Activated CD4-positive, alpha-beta memory T cell treated with anti-CD3 and anti-CD28 coated beads, Interleukin-2, amount 10 ng/mL, durations not matched to agents 7 days and 5 days (primary cell): ENCODE data around the gene CNIH2. TPM values are rescaled to one million over a fixed set of nuclear protein-coding genes. Genes with fewer than 3 reads are reported as not detected.

Source experiments
- CTCF ChIA-PET: fragments of 350-600 bp; sonication (Branson Sonifier 250); formaldehyde crosslinking; loops from one replicate; lab custom pipeline; 2021; ENCODE audit warnings: antibody characterized with exemption, inconsistent platforms; lab: Charles Lee
- POLR2A ChIA-PET: fragments of 350-600 bp; sonication (Branson Sonifier 250); formaldehyde crosslinking; loops from one replicate; lab custom pipeline; 2021; ENCODE audit warnings: antibody characterized with exemption; lab: Charles Lee
- DNase-seq: peaks from one replicate; pipeline ENCODE4 v3.0.0-alpha.2; 2020
- H3K27ac Mint-ChIP-seq: one replicate; pipeline ENCODE4 v1.8.0; 2021; ENCODE audit warnings: mild to moderate bottlenecking, mixed read lengths
- H3K27me3 Mint-ChIP-seq: one replicate; pipeline ENCODE4 v1.8.0; 2021; ENCODE audit warnings: mixed read lengths
- H3K36me3 Mint-ChIP-seq: one replicate; pipeline ENCODE4 v1.8.0; 2021; ENCODE audit warnings: low read depth, mixed read lengths
- H3K4me1 Mint-ChIP-seq: one replicate; pipeline ENCODE4 v1.8.0; 2021; ENCODE audit warnings: mixed read lengths
- H3K4me3 Mint-ChIP-seq: one replicate; pipeline ENCODE4 v1.8.0; 2021; ENCODE audit warnings: mild to moderate bottlenecking, mixed read lengths
- H3K9me3 Mint-ChIP-seq: one replicate; pipeline ENCODE4 v1.8.0; 2021; ENCODE audit warnings: mixed read lengths
- total RNA-seq, 2 experiments: library from RNA; stranded (reverse); gene quantifications; one replicate each; pipeline ENCODE4 v1.2.3, GENCODE V29; 2021

The CNIH2 gene
- total RNA-seq: 1 to 10 TPM; 1.9 to 2.1 TPM

- ChIA-PET CTCF (no interaction called here), POLR2A (interaction anchor here (0.7 to 3.5 kb wide), 4 partner anchors 11 to 151 kb away, joined by 3 to 17 read pairs (median 4); partner anchors contain the start of gene YIF1A)
- peaks cover 16% of the 10 kb centered on the region for H3K27me3 Mint-ChIP-seq
- peak; percentile 49 for DNase-seq
- peak within 1 kb of the TSS; percentile 24 for H3K4me3 Mint-ChIP-seq
- H3K9me3 Mint-ChIP-seq: no peaks in the 10 kb centered on the region
- H3K4me1 Mint-ChIP-seq: peaks cover 38% of the 10 kb centered on the region
- H3K36me3 Mint-ChIP-seq: peaks cover 26% of the 10 kb centered on the region
- no peak within 1 kb of the TSS for H3K27ac Mint-ChIP-seq
Measured at GRCh38 chr11:66277471-66278362, at the start of gene CNIH2. Gene CNIH2, plus strand, starts transcription at chr11:66278175. Its CDS starts 282 bp downstream, at chr11:66278457.

GRCh38 chr11:66228521-66228920 lies 49.5 kb upstream of the CNIH2 start:
- Mint-ChIP-seq H3K9me3 (no peaks in the 10 kb centered on the region), H3K27me3 (no peaks in the 10 kb centered on the region), H3K36me3 (peaks cover 27% of the 10 kb centered on the region), H3K4me1 (peaks cover 6% of the 10 kb centered on the region), H3K27ac (no peak overlapping the region), H3K4me3 (no peak overlapping the region)
- ChIA-PET CTCF (no interaction called here), POLR2A (no interaction called here)
- DNase-seq: no peak

GRCh38 chr11:66230156-66230555 lies 47.8 kb upstream of the CNIH2 start:
- POLR2A ChIA-PET: no interaction called here
- Mint-ChIP-seq H3K4me1 (peaks cover 6% of the 10 kb centered on the region), H3K4me3 (no peak overlapping the region), H3K36me3 (peaks cover 28% of the 10 kb centered on the region), H3K9me3 (no peaks in the 10 kb centered on the region), H3K27ac (no peak overlapping the region), H3K27me3 (no peaks in the 10 kb centered on the region)
- DNase-seq: no peak
- CTCF ChIA-PET: no interaction called here

- H3K27ac Mint-ChIP-seq: no peak overlapping the region
- H3K27me3 Mint-ChIP-seq: no peaks in the 10 kb centered on the region
- H3K36me3 Mint-ChIP-seq: peaks cover 34% of the 10 kb centered on the region
- ChIA-PET CTCF (no interaction called here), POLR2A (interaction anchor here (1.2 kb wide), 1 partner anchor 11 kb away, joined by 3 read pairs; no protein-coding TSS in a partner anchor)
- H3K4me3 Mint-ChIP-seq: no peak overlapping the region
- H3K9me3 Mint-ChIP-seq: no peaks in the 10 kb centered on the region
- no peak for DNase-seq
- H3K4me1 Mint-ChIP-seq: peaks cover 6% of the 10 kb centered on the region
Measured at GRCh38 chr11:66230978-66231377, 47.0 kb upstream of the CNIH2 start.

GRCh38 chr11:66231561-66231960 lies 46.4 kb upstream of the CNIH2 start:
- Mint-ChIP-seq H3K4me3 (no peak overlapping the region), H3K27me3 (no peaks in the 10 kb centered on the region), H3K36me3 (peaks cover 34% of the 10 kb centered on the region), H3K9me3 (no peaks in the 10 kb centered on the region), H3K4me1 (peaks cover under 1% of the 10 kb centered on the region), H3K27ac (no peak overlapping the region)
- CTCF ChIA-PET: no interaction called here
- DNase-seq: no peak
- POLR2A ChIA-PET: interaction anchor here (1.2 kb wide), 1 partner anchor 10 kb away, joined by 3 read pairs; no protein-coding TSS in a partner anchor

- Mint-ChIP-seq H3K27ac (no peak overlapping the region), H3K4me3 (no peak overlapping the region), H3K36me3 (peaks cover 32% of the 10 kb centered on the region), H3K9me3 (no peaks in the 10 kb centered on the region), H3K4me1 (no peaks in the 10 kb centered on the region), H3K27me3 (no peaks in the 10 kb centered on the region)
- ChIA-PET CTCF (no interaction called here), POLR2A (no interaction called here)
- DNase-seq: no peak
Measured at GRCh38 chr11:66232769-66233168, 45.2 kb upstream of the CNIH2 start.

- Mint-ChIP-seq H3K9me3 (no peaks in the 10 kb centered on the region), H3K36me3 (peaks cover 28% of the 10 kb centered on the region), H3K4me3 (no peak overlapping the region), H3K27ac (no peak overlapping the region), H3K4me1 (no peaks in the 10 kb centered on the region), H3K27me3 (no peaks in the 10 kb centered on the region)
- ChIA-PET CTCF (no interaction called here), POLR2A (no interaction called here)
- no peak for DNase-seq
Measured at GRCh38 chr11:66233301-66233700, 44.7 kb upstream of the CNIH2 start.

- DNase-seq: no peak
- Mint-ChIP-seq H3K9me3 (no peaks in the 10 kb centered on the region), H3K27ac (no peak overlapping the region), H3K27me3 (no peaks in the 10 kb centered on the region), H3K4me3 (no peak overlapping the region), H3K4me1 (no peaks in the 10 kb centered on the region), H3K36me3 (peaks cover 28% of the 10 kb centered on the region)
- CTCF ChIA-PET: interaction anchor here (0.9 kb wide), 1 partner anchor 26 kb away, joined by 3 read pairs; no protein-coding TSS in a partner anchor
- POLR2A ChIA-PET: no interaction called here
Measured at GRCh38 chr11:66235141-66235540, 42.8 kb upstream of the CNIH2 start.

- POLR2A ChIA-PET: interaction anchor here (1.4 kb wide), 1 partner anchor 14 kb away, joined by 3 read pairs; no protein-coding TSS in a partner anchor
- CTCF ChIA-PET: no interaction called here
Measured at GRCh38 chr11:66237867-66238266, 40.1 kb upstream of the CNIH2 start.

GRCh38 chr11:66238786-66239413 lies 39.1 kb upstream of the CNIH2 start:
- ChIA-PET POLR2A (no interaction called here), CTCF (no interaction called here)
- H3K36me3 Mint-ChIP-seq: peaks cover 25% of the 10 kb centered on the region
- H3K27me3 Mint-ChIP-seq: no peaks in the 10 kb centered on the region
- no peak overlapping the region for H3K4me3 Mint-ChIP-seq
- no peak for DNase-seq
- H3K4me1 Mint-ChIP-seq: no peaks in the 10 kb centered on the region
- H3K27ac Mint-ChIP-seq: peak overlapping the region; percentile 19
- H3K9me3 Mint-ChIP-seq: no peaks in the 10 kb centered on the region

More at GRCh38 chr11:66237867-66238266, 40.1 kb upstream of the CNIH2 start:
- H3K27me3 Mint-ChIP-seq: no peaks in the 10 kb centered on the region
- DNase-seq: no peak
- no peaks in the 10 kb centered on the region for H3K9me3 Mint-ChIP-seq
- H3K36me3 Mint-ChIP-seq: peaks cover 25% of the 10 kb centered on the region
- no peak overlapping the region for H3K4me3 Mint-ChIP-seq
- no peaks in the 10 kb centered on the region for H3K4me1 Mint-ChIP-seq
- no peak overlapping the region for H3K27ac Mint-ChIP-seq

- H3K27me3 Mint-ChIP-seq: no peaks in the 10 kb centered on the region
- peak overlapping the region; percentile 19 for H3K27ac Mint-ChIP-seq
- no peak for DNase-seq
- no peak overlapping the region for H3K4me3 Mint-ChIP-seq
- POLR2A ChIA-PET: no interaction called here
- H3K4me1 Mint-ChIP-seq: no peaks in the 10 kb centered on the region
- no peaks in the 10 kb centered on the region for H3K9me3 Mint-ChIP-seq
- CTCF ChIA-PET: no interaction called here
- H3K36me3 Mint-ChIP-seq: peaks cover 24% of the 10 kb centered on the region
Measured at GRCh38 chr11:66239511-66239910, 38.5 kb upstream of the CNIH2 start.

- no peaks in the 10 kb centered on the region for H3K4me1 Mint-ChIP-seq
- H3K9me3 Mint-ChIP-seq: no peaks in the 10 kb centered on the region
- no peak for DNase-seq
- peak overlapping the region; percentile 35 for H3K27ac Mint-ChIP-seq
- ChIA-PET POLR2A (no interaction called here), CTCF (interaction anchor here (1.0 to 1.8 kb wide), 2 partner anchors 18 to 146 kb away, joined by 4 to 5 read pairs; no protein-coding TSS in a partner anchor)
- peaks cover 22% of the 10 kb centered on the region for H3K36me3 Mint-ChIP-seq
- H3K4me3 Mint-ChIP-seq: no peak overlapping the region
- H3K27me3 Mint-ChIP-seq: no peaks in the 10 kb centered on the region
Measured at GRCh38 chr11:66239998-66240780, 37.8 kb upstream of the CNIH2 start.
